ENCODE measurements around the gene SAYSD1. TPM values are rescaled to one million over a fixed set of nuclear protein-coding genes. Genes with fewer than 3 reads are reported as not detected.
A peak's percentile ranks its signal among the peaks of the same experiment; 100 is the strongest.

Gene SAYSD1
- total and polyA plus RNA-seq, 9 of the 15 experiments (the other 6 are each of a cell fraction or from before 2014, with no cell fraction given): 3.5 to 19.1 (median 12.4) TPM

- no peaks in the 10 kb centered on the region for H3K9me1 ChIP-seq (ENCODE audit: control insufficient read depth, insufficient read depth, low read length)
- no peak overlapping the region for H2AFZ ChIP-seq (ENCODE audit: low read depth, low read length)
- H3K27ac ChIP-seq (ENCODE audit: extremely low read depth, low read depth, low read length): no peak overlapping the region
- peaks cover 4 to 5% of the 10 kb centered on the region in 2 experiments; a peak in 3 of 5 replicates for H3K27me3 ChIP-seq (ENCODE audit: control insufficient read depth in 2 of 2, insufficient read depth in 2 of 2, low read length in 2 of 2)
- FAIRE-seq (no peak), ATAC-seq (no peak), DNase-seq (ENCODE audit: extremely low read depth in 1 of 4, low spot score in 3 of 4) (no peak)
- no peak overlapping the region for H3K4me2 ChIP-seq (ENCODE audit: insufficient read depth, low read length)
- H3K79me2 ChIP-seq (ENCODE audit: control insufficient read depth, insufficient read depth, low read length): no peaks in the 10 kb centered on the region
- TF ChIP-seq, protein P1, sequence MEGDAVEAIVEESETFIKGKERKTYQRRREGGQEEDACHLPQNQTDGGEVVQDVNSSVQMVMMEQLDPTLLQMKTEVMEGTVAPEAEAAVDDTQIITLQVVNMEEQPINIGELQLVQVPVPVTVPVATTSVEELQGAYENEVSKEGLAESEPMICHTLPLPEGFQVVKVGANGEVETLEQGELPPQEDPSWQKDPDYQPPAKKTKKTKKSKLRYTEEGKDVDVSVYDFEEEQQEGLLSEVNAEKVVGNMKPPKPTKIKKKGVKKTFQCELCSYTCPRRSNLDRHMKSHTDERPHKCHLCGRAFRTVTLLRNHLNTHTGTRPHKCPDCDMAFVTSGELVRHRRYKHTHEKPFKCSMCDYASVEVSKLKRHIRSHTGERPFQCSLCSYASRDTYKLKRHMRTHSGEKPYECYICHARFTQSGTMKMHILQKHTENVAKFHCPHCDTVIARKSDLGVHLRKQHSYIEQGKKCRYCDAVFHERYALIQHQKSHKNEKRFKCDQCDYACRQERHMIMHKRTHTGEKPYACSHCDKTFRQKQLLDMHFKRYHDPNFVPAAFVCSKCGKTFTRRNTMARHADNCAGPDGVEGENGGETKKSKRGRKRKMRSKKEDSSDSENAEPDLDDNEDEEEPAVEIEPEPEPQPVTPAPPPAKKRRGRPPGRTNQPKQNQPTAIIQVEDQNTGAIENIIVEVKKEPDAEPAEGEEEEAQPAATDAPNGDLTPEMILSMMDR (IDR thresholded peaks at IDR 0.05 in 2 of 3, conservative IDR thresholded peaks at IDR 0.05 in 1 of 3; ENCODE audit: insufficient read depth in 2 of 3, low read depth in 1 of 3, low read length in 3 of 3): peak in 1 of 3 experiments; percentile 15; a peak in 1 of 6 replicates
- TF ChIP-seq TEAD4 (IDR thresholded peaks at IDR 0.05; ENCODE audit: low read length) (no peak), TEAD4 (CRISPR knock-in tag; IDR thresholded peaks at IDR 0.05; ENCODE audit: borderline replicate concordance) (no peak), C11orf30 (IDR thresholded peaks at IDR 0.05; ENCODE audit: low read depth) (peak; percentile 67; the same call in 1 of the 2 replicates), MAFF (IDR thresholded peaks at IDR 0.05; ENCODE audit: low read length) (peak; percentile 73), MAFK (IDR thresholded peaks at IDR 0.05; ENCODE audit: low read length) (peak; percentile 73; the same call in 1 of the 2 replicates), FOXA3 (CRISPR knock-in tag; conservative IDR thresholded peaks at IDR 0.05 in 1 of 2, IDR thresholded peaks at IDR 0.05 in 1 of 2) (no peak), ZBTB7A (IDR thresholded peaks at IDR 0.05; ENCODE audit: borderline replicate concordance, control insufficient read depth, low read depth, low read length) (no peak), ZNF316 (IDR thresholded peaks at IDR 0.05) (peak; percentile 89), MAFG (tag; conservative IDR thresholded peaks at IDR 0.05) (peak; percentile 67)
- in situ Hi-C loops (cut with MboI): no loop called here
- no peaks in the 10 kb centered on the region for H3K36me3 ChIP-seq (ENCODE audit: control insufficient read depth, insufficient read depth, low read length)
- 1% methylated on average over 4 of the region's 4 CpGs for WGBS (ENCODE audit: insufficient coverage, low coverage, missing lambda C conversion rate)
- CTCF ChIA-PET (ENCODE audit: low intra/inter-chr PET ratio): no interaction called here
- no TSS peak for BruUV-seq (replicated peaks)
- H3K9me3 ChIP-seq (replicated peaks; ENCODE audit: control insufficient read depth, insufficient read depth, low read depth, low read length): no peaks in the 10 kb centered on the region
- intact Hi-C loops (cut with micrococcal nuclease): loop anchor here (5.0 kb wide), 1 partner anchor 157 kb away; no protein-coding TSS in a partner anchor
- H3K4me3 ChIP-seq: no peak overlapping the region
- no peak overlapping the region for H3K9ac ChIP-seq (ENCODE audit: insufficient read depth in 1 of 2, low read depth in 2 of 2, low read length in 2 of 2)
- POLR2A ChIA-PET: no interaction called here
- no peaks in the 10 kb centered on the region for H4K20me1 ChIP-seq (replicated peaks; ENCODE audit: control insufficient read depth, insufficient read depth, low read length)
- H3K4me1 ChIP-seq (replicated peaks in 1 of 2; ENCODE audit: control insufficient read depth in 2 of 2, insufficient read depth in 2 of 2, low read length in 2 of 2): no peaks in the 10 kb centered on the region
Measured at GRCh38 chr6:39154705-39155104, 39.7 kb upstream of the SAYSD1 start.
